K562 (cell line): ENCODE data around the gene PTH2. TPM values are rescaled to one million over a fixed set of nuclear protein-coding genes. Genes with fewer than 3 reads are reported as not detected.

Experiments used
- CHCHD3 ChIP-seq: fragments of 250-450 bp; sonication (Bioruptor Pico); IDR thresholded peaks from 2 replicates; pipeline ENCODE4 v2.1.2; 2022; ENCODE audit warnings: mild to moderate bottlenecking
- FOXM1 ChIP-seq, 2 experiments: fragments of 450-650 bp in 1 of 2; sonication (generic) in 1 of 2; formaldehyde crosslinking in 1 of 2; IDR thresholded peaks; 2 replicates each; pipeline versions ENCODE4 v1.6.1 to v1.9.0; 2017 to 2022; ENCODE audit warnings: low read depth in 2 of 2, mild to moderate bottlenecking in 2 of 2, missing genetic modification reagents in 1 of 2, moderate library complexity in 1 of 2
- KDM2B ChIP-seq: fragments of 250-450 bp; sonication (Bioruptor Pico); IDR thresholded peaks from 2 replicates; pipeline ENCODE4 v1.8.0; 2021; ENCODE audit warnings: mild to moderate bottlenecking, moderate library complexity
- L3MBTL2 ChIP-seq: fragments of 450-650 bp; IDR thresholded peaks from 2 replicates; pipeline ENCODE4 v1.6.1; 2016; ENCODE audit warnings: mild to moderate bottlenecking, moderate library complexity
- MECOM ChIP-seq: fragments of 250-450 bp; sonication (Bioruptor Pico); IDR thresholded peaks from 2 replicates; pipeline ENCODE4 v1.8.0; 2022; ENCODE audit warnings: inconsistent platforms
- MEIS2 ChIP-seq: fragments of 450-650 bp; IDR thresholded peaks from 2 replicates; pipeline ENCODE4 v1.6.1; 2014; ENCODE audit warnings: mild to moderate bottlenecking; ENCODE audit not compliant: partially characterized antibody
- NCOA2 ChIP-seq, 2 experiments: fragments of 450-650 bp; IDR thresholded peaks; 2 replicates each; pipeline ENCODE4 v1.6.1; 2018; ENCODE audit warnings: mild to moderate bottlenecking in 2 of 2, moderate library complexity in 1 of 2; ENCODE audit not compliant: partially characterized antibody in 2 of 2
- NUFIP1 ChIP-seq: fragments of 450-650 bp; IDR thresholded peaks from 2 replicates; pipeline ENCODE4 v1.6.1; 2018; ENCODE audit not compliant: partially characterized antibody
- PTBP1 ChIP-seq: fragments of 200-400 bp; formaldehyde crosslinking; IDR thresholded peaks from 2 replicates; pipeline ENCODE4 v1.6.1; 2017; ENCODE audit warnings: low read depth, low read length
- SMARCC2 ChIP-seq: fragments of 450-650 bp; IDR thresholded peaks from 2 replicates; pipeline ENCODE4 v1.6.1; 2017; ENCODE audit warnings: antibody characterized with exemption, moderate library complexity, mild to moderate bottlenecking, low read depth
- TRIM28 ChIP-seq: fragments of 450-650 bp; IDR thresholded peaks from 2 replicates; pipeline ENCODE4 v1.6.1; 2017
- ZBTB1 ChIP-seq: sonication (generic); formaldehyde crosslinking; IDR thresholded peaks from 2 replicates; pipeline ENCODE4 v1.8.1; 2023; ENCODE audit warnings: missing genetic modification reagents, low read depth, mild to moderate bottlenecking, borderline replicate concordance
- ZFPM2 ChIP-seq: fragments of 250-450 bp; sonication (Bioruptor Pico); IDR thresholded peaks from 2 replicates; pipeline ENCODE4 v1.5.1; 2022; ENCODE audit warnings: mild to moderate bottlenecking
- ZKSCAN8 ChIP-seq: fragments of 200-800 bp; sonication (Bioruptor generic); IDR thresholded peaks from 2 replicates; pipeline ENCODE4 v1.6.1; 2016; ENCODE audit warnings: missing genetic modification characterization, missing compliant biosample characterization
- ZNF354B ChIP-seq: fragments of 250-450 bp; sonication (Bioruptor Pico); IDR thresholded peaks from 2 replicates; pipeline ENCODE4 v1.4.0; 2020
- polyA plus RNA-seq, 8 experiments: library from polyadenylated mRNA; depleted of rRNA in 4 of 8; stranded (reverse) in 5 of 8; unstranded in 3 of 8; fragments of >200 nt; fragmentation: Nextera tagmentation in 2 of 8; fragmentation: Illumina TruSeq in 1 of 8; extraction: Ambion mirVana in 2 of 8; extraction: Trizol in 1 of 8; gene quantifications; 2 replicates each; pipeline versions ENCODE4 v1.2.1 to v1.2.3, GENCODE V29; 2011 to 2014; ENCODE audit warnings: inconsistent platforms in 1 of 8, missing spikeins in 1 of 8
- total RNA-seq, 7 experiments: library from RNA; depleted of rRNA in 6 of 7; stranded (reverse); fragments of >200 nt in 6 of 7; fragmentation: Illumina TruSeq in 2 of 7; extraction: Trizol in 2 of 7; gene quantifications; 2 replicates each; pipeline versions ENCODE4 v1.2.1 to v1.2.3, GENCODE V29; 2011 to 2021; ENCODE audit warnings: low replicate concordance in 1 of 7
- TF ChIP-seq, protein P1 (sequence below): sonication (generic); formaldehyde crosslinking; IDR thresholded peaks from 2 replicates; pipeline ENCODE4 v1.8.1; 2023; ENCODE audit warnings: mild to moderate bottlenecking, missing genetic modification reagents
- TF ChIP-seq, protein P2 (sequence below): fragments of 200-800 bp; sonication (Bioruptor generic); IDR thresholded peaks from 2 replicates; pipeline ENCODE4 v1.6.1; 2017; ENCODE audit warnings: missing genetic modification characterization, missing compliant biosample characterization
- TF ChIP-seq, protein P3 (sequence below): fragments of 450-650 bp; formaldehyde crosslinking; IDR thresholded peaks from 2 replicates; pipeline ENCODE4 v1.4.0; 2020; ENCODE audit warnings: mild to moderate bottlenecking, moderate library complexity
- TF ChIP-seq, protein P4 (sequence below): sonication (generic); formaldehyde crosslinking; IDR thresholded peaks from 2 replicates; pipeline ENCODE4 v1.8.0; 2022; ENCODE audit warnings: mild to moderate bottlenecking, missing genetic modification reagents, borderline replicate concordance
- TF ChIP-seq, protein P5 (sequence below): fragments of 450-650 bp; formaldehyde crosslinking; IDR thresholded peaks from 2 replicates; pipeline ENCODE4 v1.4.0; 2020; ENCODE audit warnings: mild to moderate bottlenecking, moderate library complexity

Gene PTH2
- total and polyA plus RNA-seq, 9 of the 15 experiments (the other 6 are each of a cell fraction or from before 2014, with no cell fraction given): 1.3 TPM; not detected in 8

DNA sequence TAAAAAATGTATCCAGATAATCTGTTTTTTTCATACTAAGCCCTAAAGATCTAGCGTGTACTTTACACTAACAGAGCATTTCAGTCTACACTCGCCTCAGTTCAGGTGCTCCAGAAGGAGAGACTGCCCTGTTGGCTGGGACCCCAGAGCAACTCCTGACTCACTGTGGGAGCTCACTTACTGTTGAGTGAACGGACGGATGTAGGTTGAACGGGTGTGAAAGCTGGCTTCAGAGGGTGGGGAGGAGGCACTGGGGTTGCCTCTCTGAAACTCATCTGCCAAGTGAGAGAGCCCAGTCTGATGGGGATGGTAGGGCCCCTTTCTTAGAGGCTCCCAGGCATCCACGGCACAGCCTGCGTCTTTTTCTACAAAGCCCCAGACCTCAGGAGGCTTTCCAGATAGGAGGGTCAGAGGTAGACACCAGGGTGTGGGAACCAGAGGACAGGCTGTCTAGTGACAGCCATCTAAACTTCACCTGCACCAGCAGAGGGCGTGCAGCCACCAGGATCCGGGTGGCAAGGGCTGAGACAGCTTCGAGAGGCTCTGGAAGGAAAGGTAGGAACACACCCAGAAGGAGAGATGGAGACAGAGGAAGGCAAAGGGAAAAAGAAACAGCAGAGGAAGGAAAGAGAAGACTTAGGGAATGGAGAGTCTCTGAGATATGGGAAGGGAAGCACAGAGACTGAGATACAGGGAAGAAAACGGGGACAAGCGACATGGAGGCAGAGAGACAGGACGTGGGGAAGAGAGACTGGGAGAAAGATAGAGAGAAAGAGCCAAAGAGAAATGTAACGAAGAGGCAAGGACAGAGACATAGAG is 31.5 kb downstream of the PTH2 start (continued):
- TF ChIP-seq MEIS2: peak; percentile 49
- TF ChIP-seq, protein P1, sequence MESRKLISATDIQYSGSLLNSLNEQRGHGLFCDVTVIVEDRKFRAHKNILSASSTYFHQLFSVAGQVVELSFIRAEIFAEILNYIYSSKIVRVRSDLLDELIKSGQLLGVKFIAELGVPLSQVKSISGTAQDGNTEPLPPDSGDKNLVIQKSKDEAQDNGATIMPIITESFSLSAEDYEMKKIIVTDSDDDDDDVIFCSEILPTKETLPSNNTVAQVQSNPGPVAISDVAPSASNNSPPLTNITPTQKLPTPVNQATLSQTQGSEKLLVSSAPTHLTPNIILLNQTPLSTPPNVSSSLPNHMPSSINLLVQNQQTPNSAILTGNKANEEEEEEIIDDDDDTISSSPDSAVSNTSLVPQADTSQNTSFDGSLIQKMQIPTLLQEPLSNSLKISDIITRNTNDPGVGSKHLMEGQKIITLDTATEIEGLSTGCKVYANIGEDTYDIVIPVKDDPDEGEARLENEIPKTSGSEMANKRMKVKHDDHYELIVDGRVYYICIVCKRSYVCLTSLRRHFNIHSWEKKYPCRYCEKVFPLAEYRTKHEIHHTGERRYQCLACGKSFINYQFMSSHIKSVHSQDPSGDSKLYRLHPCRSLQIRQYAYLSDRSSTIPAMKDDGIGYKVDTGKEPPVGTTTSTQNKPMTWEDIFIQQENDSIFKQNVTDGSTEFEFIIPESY: peak; percentile 20; the same call in 1 of the 2 replicates
- TF ChIP-seq, protein P2, sequence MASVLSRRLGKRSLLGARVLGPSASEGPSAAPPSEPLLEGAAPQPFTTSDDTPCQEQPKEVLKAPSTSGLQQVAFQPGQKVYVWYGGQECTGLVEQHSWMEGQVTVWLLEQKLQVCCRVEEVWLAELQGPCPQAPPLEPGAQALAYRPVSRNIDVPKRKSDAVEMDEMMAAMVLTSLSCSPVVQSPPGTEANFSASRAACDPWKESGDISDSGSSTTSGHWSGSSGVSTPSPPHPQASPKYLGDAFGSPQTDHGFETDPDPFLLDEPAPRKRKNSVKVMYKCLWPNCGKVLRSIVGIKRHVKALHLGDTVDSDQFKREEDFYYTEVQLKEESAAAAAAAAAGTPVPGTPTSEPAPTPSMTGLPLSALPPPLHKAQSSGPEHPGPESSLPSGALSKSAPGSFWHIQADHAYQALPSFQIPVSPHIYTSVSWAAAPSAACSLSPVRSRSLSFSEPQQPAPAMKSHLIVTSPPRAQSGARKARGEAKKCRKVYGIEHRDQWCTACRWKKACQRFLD: no peak
- no peak for TF ChIP-seq FOXM1 (IDR thresholded peaks at IDR 0.05; ENCODE audit: low read depth)
- TF ChIP-seq FOXM1 (CRISPR knock-in tag; IDR thresholded peaks at IDR 0.05; ENCODE audit: low read depth): no peak
- TF ChIP-seq NCOA2 (IDR thresholded peaks at IDR 0.05; ENCODE audit: partially characterized antibody in 2 of 2): no peak
- no peak for TF ChIP-seq PTBP1
- no peak for TF ChIP-seq MECOM (CRISPR knock-in tag)
- no peak for TF ChIP-seq SMARCC2
- TF ChIP-seq, protein P3, sequence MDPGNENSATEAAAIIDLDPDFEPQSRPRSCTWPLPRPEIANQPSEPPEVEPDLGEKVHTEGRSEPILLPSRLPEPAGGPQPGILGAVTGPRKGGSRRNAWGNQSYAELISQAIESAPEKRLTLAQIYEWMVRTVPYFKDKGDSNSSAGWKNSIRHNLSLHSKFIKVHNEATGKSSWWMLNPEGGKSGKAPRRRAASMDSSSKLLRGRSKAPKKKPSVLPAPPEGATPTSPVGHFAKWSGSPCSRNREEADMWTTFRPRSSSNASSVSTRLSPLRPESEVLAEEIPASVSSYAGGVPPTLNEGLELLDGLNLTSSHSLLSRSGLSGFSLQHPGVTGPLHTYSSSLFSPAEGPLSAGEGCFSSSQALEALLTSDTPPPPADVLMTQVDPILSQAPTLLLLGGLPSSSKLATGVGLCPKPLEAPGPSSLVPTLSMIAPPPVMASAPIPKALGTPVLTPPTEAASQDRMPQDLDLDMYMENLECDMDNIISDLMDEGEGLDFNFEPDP (CRISPR knock-in tag): no peak
- TF ChIP-seq ZKSCAN8: no peak
- TF ChIP-seq, protein P4, sequence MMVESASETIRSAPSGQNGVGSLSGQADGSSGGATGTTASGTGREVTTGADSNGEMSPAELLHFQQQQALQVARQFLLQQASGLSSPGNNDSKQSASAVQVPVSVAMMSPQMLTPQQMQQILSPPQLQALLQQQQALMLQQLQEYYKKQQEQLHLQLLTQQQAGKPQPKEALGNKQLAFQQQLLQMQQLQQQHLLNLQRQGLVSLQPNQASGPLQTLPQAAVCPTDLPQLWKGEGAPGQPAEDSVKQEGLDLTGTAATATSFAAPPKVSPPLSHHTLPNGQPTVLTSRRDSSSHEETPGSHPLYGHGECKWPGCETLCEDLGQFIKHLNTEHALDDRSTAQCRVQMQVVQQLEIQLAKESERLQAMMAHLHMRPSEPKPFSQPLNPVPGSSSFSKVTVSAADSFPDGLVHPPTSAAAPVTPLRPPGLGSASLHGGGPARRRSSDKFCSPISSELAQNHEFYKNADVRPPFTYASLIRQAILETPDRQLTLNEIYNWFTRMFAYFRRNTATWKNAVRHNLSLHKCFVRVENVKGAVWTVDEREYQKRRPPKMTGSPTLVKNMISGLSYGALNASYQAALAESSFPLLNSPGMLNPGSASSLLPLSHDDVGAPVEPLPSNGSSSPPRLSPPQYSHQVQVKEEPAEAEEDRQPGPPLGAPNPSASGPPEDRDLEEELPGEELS (CRISPR knock-in tag): no peak
- 0 out of 2 replicates have a peak, but pooled peaks have one; percentile 46 for TF ChIP-seq L3MBTL2
- TF ChIP-seq KDM2B (CRISPR knock-in tag): no peak
- TF ChIP-seq ZFPM2 (CRISPR knock-in tag): no peak
- TF ChIP-seq NUFIP1: no peak
- TF ChIP-seq, protein P5, sequence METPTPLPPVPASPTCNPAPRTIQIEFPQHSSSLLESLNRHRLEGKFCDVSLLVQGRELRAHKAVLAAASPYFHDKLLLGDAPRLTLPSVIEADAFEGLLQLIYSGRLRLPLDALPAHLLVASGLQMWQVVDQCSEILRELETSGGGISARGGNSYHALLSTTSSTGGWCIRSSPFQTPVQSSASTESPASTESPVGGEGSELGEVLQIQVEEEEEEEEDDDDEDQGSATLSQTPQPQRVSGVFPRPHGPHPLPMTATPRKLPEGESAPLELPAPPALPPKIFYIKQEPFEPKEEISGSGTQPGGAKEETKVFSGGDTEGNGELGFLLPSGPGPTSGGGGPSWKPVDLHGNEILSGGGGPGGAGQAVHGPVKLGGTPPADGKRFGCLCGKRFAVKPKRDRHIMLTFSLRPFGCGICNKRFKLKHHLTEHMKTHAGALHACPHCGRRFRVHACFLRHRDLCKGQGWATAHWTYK (CRISPR knock-in tag): no peak
- no peak for TF ChIP-seq CHCHD3 (CRISPR knock-in tag)
- TF ChIP-seq ZNF354B: no peak
- no peak for TF ChIP-seq ZBTB1
- TF ChIP-seq TRIM28: no peak
